ENCODE measurements around the gene C3orf52. TPM values are rescaled to one million over a fixed set of nuclear protein-coding genes. Genes with fewer than 3 reads are reported as not detected.
"Not testable (repeated sequence)": the region's sequence is repeated elsewhere in the genome, so short reads cannot be mapped to it uniquely, and the experiment has no call there.

C3orf52 gene
- 14.7 and 18.1 TPM in 2 replicates for total RNA-seq (2014; rRNA removed; shearing (Covaris generic))

GRCh38 chr3:112086076-112086854, at the start of gene C3orf52:
C3orf52 (plus strand) TSS chr3:112086389; CDS start chr3:112086408, 19 bp downstream.
- DNase-seq (ENCODE audit: low read depth): peak; percentile 96

GRCh38 chr3:112037194-112037593, 49.0 kb upstream of the C3orf52 start:
- DNase-seq (ENCODE audit: low read depth): not testable (repeated sequence)

- DNase-seq (ENCODE audit: low read depth): no peak
Observed at GRCh38 chr3:112038863-112039262, 47.3 kb upstream of the C3orf52 start.

- no peak for DNase-seq (ENCODE audit: low read depth)
Observed at GRCh38 chr3:112041321-112041720, 44.9 kb upstream of the C3orf52 start.

GRCh38 chr3:112042842-112043280, 43.3 kb upstream of the C3orf52 start:
- DNase-seq (ENCODE audit: low read depth): no peak

- DNase-seq (ENCODE audit: low read depth): peak; percentile 77
Observed at GRCh38 chr3:112043621-112044201, 42.5 kb upstream of the C3orf52 start.

- DNase-seq (ENCODE audit: low read depth): no peak
Observed at GRCh38 chr3:112046599-112046998, 39.6 kb upstream of the C3orf52 start.

GRCh38 chr3:112047264-112047663, 38.9 kb upstream of the C3orf52 start:
- DNase-seq (ENCODE audit: low read depth): no peak

GRCh38 chr3:112048911-112049310, 37.3 kb upstream of the C3orf52 start:
- DNase-seq (ENCODE audit: low read depth): no peak

GRCh38 chr3:112053229-112053628, 33.0 kb upstream of the C3orf52 start:
- no peak for DNase-seq (ENCODE audit: low read depth)

GRCh38 chr3:112056451-112056929, 29.7 kb upstream of the C3orf52 start:
- DNase-seq (ENCODE audit: low read depth): peak; percentile 42

- DNase-seq (ENCODE audit: low read depth): no peak
Observed at GRCh38 chr3:112059497-112059896, 26.7 kb upstream of the C3orf52 start.

- no peak for DNase-seq (ENCODE audit: low read depth)
Observed at GRCh38 chr3:112061152-112061551, 25.0 kb upstream of the C3orf52 start.

- DNase-seq (ENCODE audit: low read depth): not testable (repeated sequence)
Observed at GRCh38 chr3:112072387-112073060, 13.7 kb upstream of the C3orf52 start.

GRCh38 chr3:112074006-112074405, 12.2 kb upstream of the C3orf52 start:
- DNase-seq (ENCODE audit: low read depth): no peak

GRCh38 chr3:112074616-112075497, 11.3 kb upstream of the C3orf52 start:
- DNase-seq (ENCODE audit: low read depth): peak; percentile 85

- no peak for DNase-seq (ENCODE audit: low read depth)
Observed at GRCh38 chr3:112078125-112079083, 7.8 kb upstream of the C3orf52 start.

- no peak for DNase-seq (ENCODE audit: low read depth)
Observed at GRCh38 chr3:112083239-112083638, 3.0 kb upstream of the C3orf52 start.

GRCh38 chr3:112084980-112085705, 1.0 kb upstream of the C3orf52 start:
- DNase-seq (ENCODE audit: low read depth): no peak

- DNase-seq (ENCODE audit: low read depth): no peak
Observed at GRCh38 chr3:112085735-112086075, 484 bp upstream of the C3orf52 start.

Measured in Daoy (cell line).